Fibroblast of skin of abdomen (primary cell): ENCODE results near the gene FYB1.
"Not testable (repeated sequence)": the region's sequence is repeated elsewhere in the genome, so short reads cannot be mapped to it uniquely, and the experiment has no call there.

Source experiments
- DNase-seq: peaks from one replicate; pipeline ENCODE4 v3.0.0-alpha.2; 2013

The FYB1 gene

GRCh38 chr5:39226558-39226957, 7.2 kb upstream of the FYB1 start:
- DNase-seq: no peak

- no peak for DNase-seq
Measured at GRCh38 chr5:39226100-39226451, 6.7 kb upstream of the FYB1 start.

GRCh38 chr5:39225405-39226099, 6.2 kb upstream of the FYB1 start:
- no peak for DNase-seq

GRCh38 chr5:39224196-39224761, 4.9 kb upstream of the FYB1 start:
- peak; percentile 21 for DNase-seq

- no peak for DNase-seq
Measured at GRCh38 chr5:39223565-39224156, 4.3 kb upstream of the FYB1 start.

- not testable (repeated sequence) for DNase-seq
Measured at GRCh38 chr5:39221671-39222070, 2.3 kb upstream of the FYB1 start.

GRCh38 chr5:39220280-39221030, 1.1 kb upstream of the FYB1 start:
- no peak for DNase-seq

- no peak for DNase-seq
Measured at GRCh38 chr5:39218482-39219402, 621 bp downstream of the FYB1 start.

- peak; percentile 76 for DNase-seq
Measured at GRCh38 chr5:39217365-39218281, 1.7 kb downstream of the FYB1 start.

GRCh38 chr5:39216631-39217030, 2.7 kb downstream of the FYB1 start:
- no peak for DNase-seq

- no peak for DNase-seq
Measured at GRCh38 chr5:39215857-39216256, 3.5 kb downstream of the FYB1 start.

- DNase-seq: no peak
Measured at GRCh38 chr5:39214912-39215709, 4.3 kb downstream of the FYB1 start.

- no peak for DNase-seq
Measured at GRCh38 chr5:39213447-39214207, 5.7 kb downstream of the FYB1 start.

- DNase-seq: no peak
Measured at GRCh38 chr5:39211773-39212172, 7.6 kb downstream of the FYB1 start.

- no peak for DNase-seq
Measured at GRCh38 chr5:39209924-39210323, 9.4 kb downstream of the FYB1 start.

- no peak for DNase-seq
Measured at GRCh38 chr5:39208471-39208870, 10.9 kb downstream of the FYB1 start.

GRCh38 chr5:39207345-39208045, 11.9 kb downstream of the FYB1 start:
- DNase-seq: no peak

- DNase-seq: no peak
Measured at GRCh38 chr5:39206630-39207321, 12.6 kb downstream of the FYB1 start.
